SIG-M5 treated with dmso at 0.1 percent for 504 hours (cell line): ENCODE data around the gene SVEP1.
A peak's percentile ranks its signal among the peaks of the same experiment; 100 is the strongest.
"Not testable (repeated sequence)": the region's sequence is repeated elsewhere in the genome, so short reads cannot be mapped to it uniquely, and the experiment has no call there.

Experiments used
- DNase-seq: peaks from one replicate; lab custom pipeline; 2025; ENCODE audit not compliant: unreplicated experiment; lab: John Stamatoyannopoulos, UW

Gene SVEP1

GRCh38 chr9:110382731-110383130, 196.8 kb downstream of the SVEP1 start:
- no peak for DNase-seq

GRCh38 chr9:110371411-110372007, 208.0 kb downstream of the SVEP1 start:
- no peak for DNase-seq

- DNase-seq, result no peak
Measured at GRCh38 chr9:110370315-110370714, 209.2 kb downstream of the SVEP1 start.

- no peak for DNase-seq
Measured at GRCh38 chr9:110364451-110364850, 215.1 kb downstream of the SVEP1 start.

- not testable (repeated sequence) for DNase-seq
Measured at GRCh38 chr9:110358992-110359391, 220.5 kb downstream of the SVEP1 start.

DNA sequence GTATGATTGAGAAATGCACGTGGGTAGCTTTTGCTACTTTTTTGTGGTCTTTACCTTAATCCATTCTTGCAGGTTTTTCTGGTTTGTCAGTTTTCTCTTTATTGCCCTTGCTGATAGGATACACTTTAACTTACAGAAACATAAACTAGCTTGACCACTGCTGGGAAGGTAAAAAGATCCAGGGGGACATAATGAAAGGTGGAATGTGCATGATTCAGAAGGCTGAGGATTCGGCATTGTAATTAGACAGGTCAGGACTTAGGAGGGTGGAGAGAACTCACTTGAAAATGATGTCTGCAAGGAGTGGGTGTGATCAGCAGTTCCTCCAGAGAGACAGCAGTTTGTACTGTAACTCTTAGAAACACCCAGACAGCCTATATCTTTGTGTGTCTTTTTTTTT, 222.0 kb downstream of the SVEP1 start:
- no peak for DNase-seq

- peak; percentile 26 for DNase-seq
Measured at GRCh38 chr9:110356639-110357395, 222.7 kb downstream of the SVEP1 start.

GRCh38 chr9:110355911-110356310, 223.6 kb downstream of the SVEP1 start:
- no peak for DNase-seq

DNA sequence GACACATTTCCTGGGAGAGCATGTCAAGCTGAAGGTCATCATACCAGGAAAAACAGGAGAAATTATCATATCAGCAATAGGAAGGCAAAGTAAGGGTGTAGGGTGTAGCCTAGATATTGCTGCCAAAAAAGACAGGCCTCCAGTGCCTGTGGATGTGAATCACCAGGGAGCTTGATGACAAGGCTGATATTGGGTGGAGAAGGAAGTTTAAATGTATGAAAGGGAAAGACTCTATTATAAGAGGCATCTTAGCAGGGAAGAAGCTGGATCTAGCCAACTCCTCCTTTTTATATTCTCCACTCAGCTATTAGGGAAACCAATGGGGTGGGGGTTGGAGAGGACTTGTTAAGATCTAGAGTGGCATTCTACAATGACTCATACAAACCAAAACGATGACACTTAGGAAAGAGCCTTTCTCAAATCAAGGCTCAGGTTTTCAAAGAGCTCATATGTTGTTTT, 228.5 kb downstream of the SVEP1 start:
- DNase-seq, result peak; percentile 6

DNA sequence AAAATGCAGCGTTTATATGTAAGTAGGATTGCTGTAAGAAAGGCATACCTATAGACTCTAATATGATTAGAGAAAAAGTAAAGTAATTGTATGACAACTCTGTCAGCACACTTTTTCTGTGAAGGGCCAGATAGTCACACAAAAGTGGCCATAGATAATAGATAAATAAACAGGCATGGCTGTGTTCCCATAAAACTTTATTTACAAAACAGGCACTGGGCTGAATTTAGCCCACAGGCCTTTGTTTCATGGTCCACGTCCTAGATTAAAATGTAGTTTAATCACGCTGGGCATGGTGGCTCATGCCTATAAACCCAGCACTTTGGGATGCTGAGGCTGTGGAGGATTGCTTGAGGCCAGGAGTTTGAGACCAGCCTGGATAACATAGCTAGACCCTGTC, 233.2 kb downstream of the SVEP1 start:
- DNase-seq, result no peak

- no peak for DNase-seq
Measured at GRCh38 chr9:110344821-110345220, 234.7 kb downstream of the SVEP1 start.

GRCh38 chr9:110343551-110343950, 236.0 kb downstream of the SVEP1 start:
- DNase-seq, result no peak

GRCh38 chr9:110340306-110340705, 239.2 kb downstream of the SVEP1 start:
- no peak for DNase-seq

- no peak for DNase-seq
Measured at GRCh38 chr9:110338143-110338542, 241.4 kb downstream of the SVEP1 start.

DNA sequence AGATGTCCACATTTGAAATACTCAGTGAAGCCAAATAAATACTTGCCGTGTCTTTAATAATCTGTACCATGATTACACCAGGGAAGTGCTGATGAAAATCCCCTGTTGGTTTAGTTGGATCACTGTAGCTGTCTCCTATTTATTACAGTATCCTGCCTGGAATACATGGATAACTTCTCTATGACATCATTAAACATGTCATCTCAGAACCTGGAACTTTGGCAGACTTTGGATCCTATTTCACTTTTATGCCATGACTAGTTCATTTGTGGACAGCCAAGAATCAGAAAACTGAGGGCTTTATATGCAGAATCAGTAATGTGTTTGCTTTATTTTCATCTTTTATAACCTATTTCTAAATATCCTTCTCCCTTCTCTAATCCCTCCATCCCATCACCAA, 241.8 kb downstream of the SVEP1 start, which contains the start of gene TXNDC8:
Gene TXNDC8, minus strand, starts transcription at position 137 of the 400 bp plus-strand sequence.
- DNase-seq, result no peak

DNA sequence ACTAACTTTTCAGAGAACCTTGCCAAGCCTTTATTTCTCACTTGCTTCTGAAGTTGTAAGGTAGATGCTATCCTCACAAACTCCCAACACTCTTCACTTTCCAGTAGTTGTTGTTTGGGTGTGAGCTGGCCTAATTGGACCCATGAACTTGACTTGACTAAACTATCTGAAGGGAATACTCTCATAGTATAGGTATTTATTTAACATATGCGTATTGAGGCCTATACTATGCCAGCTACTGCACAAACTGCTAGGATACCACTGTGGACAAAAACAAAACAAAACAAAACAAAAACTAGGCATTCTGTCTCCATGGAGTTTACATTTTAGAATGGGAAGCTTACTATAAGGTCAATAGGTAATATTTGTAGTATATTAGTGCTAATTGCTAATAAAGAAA, 243.2 kb downstream of the SVEP1 start:
- DNase-seq, result no peak

DNA sequence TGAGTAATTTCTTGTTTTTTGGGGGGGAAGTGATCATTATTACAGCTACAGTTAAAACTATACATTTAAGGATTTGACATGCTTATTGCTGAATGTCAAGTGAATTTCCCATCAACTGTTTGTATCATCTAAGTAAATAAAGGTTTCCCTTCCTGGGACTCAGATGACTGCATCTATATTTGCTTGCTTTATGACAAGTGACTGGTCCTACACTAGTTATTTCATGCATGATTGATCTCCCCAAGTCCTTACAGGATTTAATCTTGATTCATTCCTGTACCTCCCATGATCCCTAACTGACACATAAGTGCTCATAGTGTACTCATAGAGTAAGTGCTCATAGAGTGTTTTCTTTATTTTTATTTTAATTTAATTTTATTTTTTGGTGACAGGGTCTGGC, 244.7 kb downstream of the SVEP1 start:
- DNase-seq, result no peak

GRCh38 chr9:110334183-110334582, 245.4 kb downstream of the SVEP1 start:
- DNase-seq, result no peak

DNA sequence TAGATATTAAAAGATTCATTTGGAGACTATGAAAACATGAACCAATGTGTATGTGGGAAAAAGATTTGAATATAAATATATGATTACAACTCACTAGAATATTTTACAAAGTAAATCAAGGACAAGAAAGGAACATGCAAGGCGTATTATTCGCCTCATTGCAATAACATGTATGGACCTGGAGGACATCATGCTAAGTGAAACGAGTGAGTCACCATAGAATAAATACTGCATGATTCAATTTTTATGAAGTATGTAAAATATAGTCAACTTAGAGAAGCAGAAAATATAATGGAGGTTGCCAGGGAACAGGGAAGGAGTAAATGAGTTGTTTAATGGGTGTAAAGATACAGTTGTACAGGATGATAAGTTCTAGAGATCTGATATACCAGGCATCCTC, 246.8 kb downstream of the SVEP1 start:
- DNase-seq, result no peak

- no peak for DNase-seq
Measured at GRCh38 chr9:110330484-110331105, 248.9 kb downstream of the SVEP1 start.

DNA sequence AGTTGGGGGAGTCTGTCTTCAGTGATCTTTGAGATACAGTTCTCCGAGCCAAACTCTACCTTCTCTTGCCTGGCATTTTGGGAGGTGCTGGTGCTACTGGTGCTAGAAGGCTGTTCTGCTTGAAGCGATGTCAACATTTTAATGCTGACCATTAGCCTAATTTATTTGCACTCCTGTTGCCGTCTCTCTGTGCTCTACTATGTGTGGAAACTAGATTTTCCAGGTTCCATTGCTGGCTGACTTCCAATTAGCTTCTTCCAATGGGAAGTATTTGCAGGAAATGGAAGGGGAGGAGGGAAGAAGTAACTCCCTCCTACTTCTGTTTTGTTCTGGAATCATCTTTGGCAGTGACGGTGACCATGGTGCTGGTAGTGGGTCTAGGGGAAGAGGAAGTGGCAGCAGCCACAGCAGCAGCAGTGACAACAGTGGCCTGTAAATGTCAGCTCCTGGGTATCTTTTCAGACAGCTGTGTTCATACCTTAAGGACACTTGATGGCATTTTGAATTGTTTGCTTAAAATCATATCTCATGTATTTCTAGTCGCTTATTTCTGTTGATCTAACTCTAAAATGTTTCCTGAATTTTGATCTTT, 249.8 kb downstream of the SVEP1 start:
- peak; percentile 1 for DNase-seq

DNA sequence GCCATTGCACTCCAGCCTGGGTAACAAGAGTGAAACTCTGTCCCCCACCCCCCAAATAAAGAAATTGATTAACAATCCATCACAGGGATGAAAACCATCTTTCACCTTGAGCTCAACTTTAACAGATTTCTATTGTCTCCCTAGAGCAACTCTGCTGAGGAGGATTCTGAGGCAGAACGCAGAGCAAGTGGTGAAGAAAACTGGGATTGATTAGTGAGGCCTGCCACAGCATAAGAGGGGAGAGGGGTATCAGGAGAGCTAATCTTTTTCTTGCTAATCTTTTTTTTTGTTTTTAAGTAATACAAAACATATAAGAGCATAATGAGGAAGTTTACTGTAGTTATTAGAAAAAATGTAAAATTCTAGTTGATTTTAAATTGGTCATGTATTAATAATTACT, 250.8 kb downstream of the SVEP1 start:
- DNase-seq, result no peak
